Measurements from ENCODE around the gene RNASE9.

The RNASE9 gene

DNA sequence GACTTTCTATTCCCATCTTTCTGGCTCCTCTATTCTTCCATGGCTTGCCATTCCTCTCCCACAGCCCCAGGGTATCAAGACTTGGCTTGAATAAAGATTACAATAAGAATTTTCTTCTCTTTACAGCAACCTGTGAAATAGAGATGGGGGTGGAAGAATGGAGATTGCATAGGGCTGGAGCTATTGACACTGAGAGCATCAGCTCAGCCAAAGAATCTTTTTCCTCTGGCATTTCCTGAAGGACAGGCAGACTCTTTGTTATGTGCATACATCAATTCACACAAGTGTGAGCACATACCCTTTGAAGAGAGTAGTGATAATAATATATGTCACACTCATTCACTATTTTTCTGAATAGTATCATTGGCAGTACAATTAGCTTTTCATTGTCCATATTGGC, 22.3 kb upstream of the RNASE9 start:
- TF ChIP-seq EZH2phosphoT487 (IDR thresholded peaks at IDR 0.05; ENCODE audit: borderline replicate concordance), result no peak
- TF ChIP-seq, protein P1, sequence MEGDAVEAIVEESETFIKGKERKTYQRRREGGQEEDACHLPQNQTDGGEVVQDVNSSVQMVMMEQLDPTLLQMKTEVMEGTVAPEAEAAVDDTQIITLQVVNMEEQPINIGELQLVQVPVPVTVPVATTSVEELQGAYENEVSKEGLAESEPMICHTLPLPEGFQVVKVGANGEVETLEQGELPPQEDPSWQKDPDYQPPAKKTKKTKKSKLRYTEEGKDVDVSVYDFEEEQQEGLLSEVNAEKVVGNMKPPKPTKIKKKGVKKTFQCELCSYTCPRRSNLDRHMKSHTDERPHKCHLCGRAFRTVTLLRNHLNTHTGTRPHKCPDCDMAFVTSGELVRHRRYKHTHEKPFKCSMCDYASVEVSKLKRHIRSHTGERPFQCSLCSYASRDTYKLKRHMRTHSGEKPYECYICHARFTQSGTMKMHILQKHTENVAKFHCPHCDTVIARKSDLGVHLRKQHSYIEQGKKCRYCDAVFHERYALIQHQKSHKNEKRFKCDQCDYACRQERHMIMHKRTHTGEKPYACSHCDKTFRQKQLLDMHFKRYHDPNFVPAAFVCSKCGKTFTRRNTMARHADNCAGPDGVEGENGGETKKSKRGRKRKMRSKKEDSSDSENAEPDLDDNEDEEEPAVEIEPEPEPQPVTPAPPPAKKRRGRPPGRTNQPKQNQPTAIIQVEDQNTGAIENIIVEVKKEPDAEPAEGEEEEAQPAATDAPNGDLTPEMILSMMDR (conservative IDR thresholded peaks at IDR 0.05; ENCODE audit: low read length), result no peak
- no peak overlapping the region for H3K4me3 ChIP-seq (ENCODE audit: low read length, poor library complexity, severe bottlenecking)

DNA sequence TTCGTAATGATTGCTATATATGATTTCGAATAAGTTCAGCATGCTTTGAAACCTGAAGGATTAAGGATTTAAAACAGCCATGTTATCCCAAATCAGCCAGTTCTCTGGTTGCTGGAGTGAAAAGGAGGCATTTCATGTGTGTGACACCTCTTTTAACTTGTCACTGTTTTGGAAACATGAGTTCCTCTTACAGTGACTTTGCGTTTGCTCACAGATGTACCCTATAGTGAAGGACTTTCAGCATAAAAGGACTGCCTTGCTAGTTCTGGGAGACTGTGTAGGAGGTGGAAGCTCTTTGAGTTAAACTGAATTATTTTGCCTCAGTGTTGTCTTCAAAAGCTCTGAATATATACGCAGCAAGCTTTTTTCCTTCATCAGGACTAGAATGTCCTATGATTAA, 19.4 kb upstream of the RNASE9 start:
- H3K27me3 ChIP-seq (ENCODE audit: insufficient read depth, low read length, poor library complexity, severe bottlenecking), result no peaks in the 10 kb centered on the region
- no peaks in the 10 kb centered on the region for H3K9me3 ChIP-seq (ENCODE audit: insufficient read depth, low read depth, low read length)
- H3K9me2 ChIP-seq (replicated peaks; ENCODE audit: low read depth, low read length), result no peaks in the 10 kb centered on the region
- no peak overlapping the region for H3K4me2 ChIP-seq (ENCODE audit: low read depth, low read length, poor library complexity, severe bottlenecking)
- H4K20me1 ChIP-seq (ENCODE audit: insufficient read depth, low read length, poor library complexity, severe bottlenecking), result no peaks in the 10 kb centered on the region
- TF ChIP-seq, protein P1 (conservative IDR thresholded peaks at IDR 0.05; ENCODE audit: low read length), result no peak
- H3K79me2 ChIP-seq (ENCODE audit: insufficient read depth, low read length), result no peaks in the 10 kb centered on the region
- no peaks in the 10 kb centered on the region for H3K36me3 ChIP-seq (ENCODE audit: insufficient read depth, low read length)
- no peak overlapping the region for H3K4me3 ChIP-seq (ENCODE audit: low read length, poor library complexity, severe bottlenecking)
- H2AFZ ChIP-seq (ENCODE audit: low read length), result no peak overlapping the region
- H3K9ac ChIP-seq (ENCODE audit: low read depth, low read length, poor library complexity, severe bottlenecking), result no peak overlapping the region
- H3K4me1 ChIP-seq (ENCODE audit: insufficient read depth, low read length, poor library complexity, severe bottlenecking), result no peaks in the 10 kb centered on the region
- H3F3A ChIP-seq (ENCODE audit: low read depth), result no peaks in the 10 kb centered on the region

More for the DNA sequence above, 22.3 kb upstream of the RNASE9 start:
- no peaks in the 10 kb centered on the region for H3F3A ChIP-seq (ENCODE audit: low read depth)
- no peak overlapping the region for H3K4me2 ChIP-seq (ENCODE audit: low read depth, low read length, poor library complexity, severe bottlenecking)
- H2AFZ ChIP-seq (ENCODE audit: low read length), result no peak overlapping the region
- no peaks in the 10 kb centered on the region for H3K36me3 ChIP-seq (ENCODE audit: insufficient read depth, low read length)
- H3K27me3 ChIP-seq (ENCODE audit: insufficient read depth, low read length, poor library complexity, severe bottlenecking), result no peaks in the 10 kb centered on the region
- no peaks in the 10 kb centered on the region for H3K79me2 ChIP-seq (ENCODE audit: insufficient read depth, low read length)
- H3K4me1 ChIP-seq (ENCODE audit: insufficient read depth, low read length, poor library complexity, severe bottlenecking), result no peaks in the 10 kb centered on the region
- H3K9ac ChIP-seq (ENCODE audit: low read depth, low read length, poor library complexity, severe bottlenecking), result no peak overlapping the region
- H3K9me3 ChIP-seq (ENCODE audit: insufficient read depth, low read depth, low read length), result no peaks in the 10 kb centered on the region
- H4K20me1 ChIP-seq (ENCODE audit: insufficient read depth, low read length, poor library complexity, severe bottlenecking), result no peaks in the 10 kb centered on the region
- no peaks in the 10 kb centered on the region for H3K9me2 ChIP-seq (replicated peaks; ENCODE audit: low read depth, low read length)

DNA sequence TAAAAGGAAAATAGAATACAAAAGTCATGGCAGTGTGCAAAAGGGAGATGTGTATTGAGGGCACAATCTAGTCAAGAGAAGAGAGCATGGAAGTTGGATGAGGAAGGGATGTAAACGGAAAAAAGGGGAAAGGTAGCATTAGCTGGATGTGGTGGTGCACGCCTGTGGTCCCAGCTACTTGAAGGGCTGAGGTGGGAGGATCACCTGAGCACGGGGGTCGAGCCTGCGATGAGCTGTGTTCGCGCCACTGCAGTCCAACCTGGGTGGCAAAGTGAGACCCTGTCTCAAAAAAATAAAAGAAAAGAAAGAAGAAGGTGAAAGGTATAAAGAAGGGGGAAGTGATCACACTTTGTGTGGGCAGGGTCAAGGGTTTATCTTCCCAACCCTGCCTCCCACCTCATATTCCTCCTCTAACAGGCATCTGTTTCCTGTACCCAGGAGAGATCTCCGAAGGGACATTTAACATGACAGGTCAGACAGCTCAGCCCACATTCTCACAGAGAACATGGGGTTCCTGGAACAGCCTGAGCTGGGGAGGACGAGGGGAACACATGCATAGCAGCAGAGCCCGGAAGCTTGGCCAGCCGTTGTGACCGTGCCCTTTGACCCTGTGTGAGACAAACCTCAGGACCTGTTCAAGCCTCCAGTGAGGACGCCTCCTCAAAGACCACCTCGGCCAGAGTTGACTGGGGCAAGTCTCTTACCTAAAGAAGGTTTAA, 18.1 kb upstream of the RNASE9 start:
- H3F3A ChIP-seq (ENCODE audit: low read depth), result no peaks in the 10 kb centered on the region
- H3K4me2 ChIP-seq (ENCODE audit: low read depth, low read length, poor library complexity, severe bottlenecking), result no peak overlapping the region
- H3K36me3 ChIP-seq (ENCODE audit: insufficient read depth, low read length), result no peaks in the 10 kb centered on the region
- H4K20me1 ChIP-seq (ENCODE audit: insufficient read depth, low read length, poor library complexity, severe bottlenecking), result no peaks in the 10 kb centered on the region
- TF ChIP-seq, protein P1 (conservative IDR thresholded peaks at IDR 0.05; ENCODE audit: low read length), result no peak
- no peak for TF ChIP-seq EZH2phosphoT487 (IDR thresholded peaks at IDR 0.05; ENCODE audit: borderline replicate concordance)
- H3K9me2 ChIP-seq (replicated peaks; ENCODE audit: low read depth, low read length), result no peaks in the 10 kb centered on the region
- no peaks in the 10 kb centered on the region for H3K79me2 ChIP-seq (ENCODE audit: insufficient read depth, low read length)
- no peaks in the 10 kb centered on the region for H3K9me3 ChIP-seq (ENCODE audit: insufficient read depth, low read depth, low read length)
- no peak overlapping the region for H3K9ac ChIP-seq (ENCODE audit: low read depth, low read length, poor library complexity, severe bottlenecking)
- H3K4me3 ChIP-seq (ENCODE audit: low read length, poor library complexity, severe bottlenecking), result no peak overlapping the region
- no peaks in the 10 kb centered on the region for H3K4me1 ChIP-seq (ENCODE audit: insufficient read depth, low read length, poor library complexity, severe bottlenecking)
- no peak overlapping the region for H2AFZ ChIP-seq (ENCODE audit: low read length)
- no peaks in the 10 kb centered on the region for H3K27me3 ChIP-seq (ENCODE audit: insufficient read depth, low read length, poor library complexity, severe bottlenecking)

Measured in Loucy (cell line).